ENCODE measurements around the gene MICAL3.
"Not testable (repeated sequence)": the region's sequence is repeated elsewhere in the genome, so short reads cannot be mapped to it uniquely, and the experiment has no call there.

The MICAL3 gene

GRCh38 chr22:18024276-18024939 is at the start of gene MICAL3:
MICAL3 (minus strand) TSS chr22:18024561; CDS start chr22:17906812, 117,749 bp downstream.
- H3K27ac Mint-ChIP-seq = peak within 1 kb of the TSS; percentile 80
- H3K9me3 Mint-ChIP-seq = no peaks in the 10 kb centered on the region
- H3K36me3 Mint-ChIP-seq = no peaks in the 10 kb centered on the region
- peaks cover 13% of the 10 kb centered on the region for H3K4me1 Mint-ChIP-seq
- H3K4me3 Mint-ChIP-seq = peak within 1 kb of the TSS; percentile 92
- peaks cover 20% of the 10 kb centered on the region for H3K27me3 Mint-ChIP-seq

- peaks cover 20% of the 10 kb centered on the region for H3K4me1 Mint-ChIP-seq
- H3K4me3 Mint-ChIP-seq, H3K9me3 Mint-ChIP-seq, H3K36me3 Mint-ChIP-seq, H3K27me3 Mint-ChIP-seq, H3K27ac Mint-ChIP-seq: not testable (repeated sequence)
Measured at GRCh38 chr22:18073927-18074326, 49.6 kb upstream of the MICAL3 start.

- Mint-ChIP-seq H3K4me3 (no peak overlapping the region), H3K4me1 (peaks cover 15% of the 10 kb centered on the region), H3K27me3 (no peaks in the 10 kb centered on the region), H3K9me3 (no peaks in the 10 kb centered on the region), H3K27ac (no peak overlapping the region), H3K36me3 (no peaks in the 10 kb centered on the region)
Measured at GRCh38 chr22:18073467-18073866, 49.1 kb upstream of the MICAL3 start.

GRCh38 chr22:18071968-18072310 is 47.6 kb upstream of the MICAL3 start:
- H3K27ac Mint-ChIP-seq = no peak overlapping the region
- peaks cover 12% of the 10 kb centered on the region for H3K4me1 Mint-ChIP-seq
- no peaks in the 10 kb centered on the region for H3K9me3 Mint-ChIP-seq
- H3K36me3 Mint-ChIP-seq = no peaks in the 10 kb centered on the region
- H3K27me3 Mint-ChIP-seq = peaks cover 1% of the 10 kb centered on the region
- H3K4me3 Mint-ChIP-seq = no peak overlapping the region

- H3K4me3 Mint-ChIP-seq, H3K27me3 Mint-ChIP-seq, H3K27ac Mint-ChIP-seq, H3K9me3 Mint-ChIP-seq, H3K4me1 Mint-ChIP-seq, H3K36me3 Mint-ChIP-seq: not testable (repeated sequence)
Measured at GRCh38 chr22:18071307-18071967, 47.1 kb upstream of the MICAL3 start.

- Mint-ChIP-seq H3K4me1 (no peaks in the 10 kb centered on the region), H3K9me3 (no peaks in the 10 kb centered on the region), H3K27me3 (peaks cover 7% of the 10 kb centered on the region), H3K36me3 (no peaks in the 10 kb centered on the region), H3K27ac (no peak overlapping the region), H3K4me3 (no peak overlapping the region)
Measured at GRCh38 chr22:18070556-18071306, 46.4 kb upstream of the MICAL3 start.

- H3K9me3 Mint-ChIP-seq = no peaks in the 10 kb centered on the region
- H3K4me1 Mint-ChIP-seq = no peaks in the 10 kb centered on the region
- no peaks in the 10 kb centered on the region for H3K36me3 Mint-ChIP-seq
- H3K27ac Mint-ChIP-seq = no peak overlapping the region
- H3K27me3 Mint-ChIP-seq = peaks cover 12% of the 10 kb centered on the region
- no peak overlapping the region for H3K4me3 Mint-ChIP-seq
Measured at GRCh38 chr22:18070041-18070440, 45.7 kb upstream of the MICAL3 start.

- Mint-ChIP-seq H3K4me1 (no peaks in the 10 kb centered on the region), H3K4me3 (no peak overlapping the region), H3K36me3 (no peaks in the 10 kb centered on the region), H3K9me3 (no peaks in the 10 kb centered on the region), H3K27me3 (peaks cover 19% of the 10 kb centered on the region), H3K27ac (peak overlapping the region; percentile 53)
Measured at GRCh38 chr22:18069041-18069440, 44.7 kb upstream of the MICAL3 start.

- Mint-ChIP-seq H3K4me3 (no peak overlapping the region), H3K27ac (no peak overlapping the region)
Measured at GRCh38 chr22:18068381-18068988, 44.1 kb upstream of the MICAL3 start.

GRCh38 chr22:18067548-18068341 is 43.4 kb upstream of the MICAL3 start:
- Mint-ChIP-seq H3K4me1 (no peaks in the 10 kb centered on the region), H3K9me3 (no peaks in the 10 kb centered on the region), H3K27ac (no peak overlapping the region), H3K27me3 (peaks cover 22% of the 10 kb centered on the region), H3K4me3 (no peak overlapping the region), H3K36me3 (no peaks in the 10 kb centered on the region)

More at GRCh38 chr22:18068381-18068988, 44.1 kb upstream of the MICAL3 start:
- Mint-ChIP-seq H3K9me3 (no peaks in the 10 kb centered on the region), H3K27me3 (peaks cover 22% of the 10 kb centered on the region), H3K4me1 (no peaks in the 10 kb centered on the region), H3K36me3 (no peaks in the 10 kb centered on the region)

GRCh38 chr22:18067121-18067520 is 42.8 kb upstream of the MICAL3 start:
- Mint-ChIP-seq H3K36me3 (no peaks in the 10 kb centered on the region), H3K27ac (no peak overlapping the region), H3K27me3 (peaks cover 22% of the 10 kb centered on the region), H3K4me1 (no peaks in the 10 kb centered on the region), H3K9me3 (no peaks in the 10 kb centered on the region), H3K4me3 (no peak overlapping the region)

GRCh38 chr22:18066181-18066859 is 42.0 kb upstream of the MICAL3 start:
- H3K27me3 Mint-ChIP-seq = peaks cover 22% of the 10 kb centered on the region

GRCh38 chr22:18065256-18065655 is 40.9 kb upstream of the MICAL3 start:
- H3K36me3 Mint-ChIP-seq = no peaks in the 10 kb centered on the region
- H3K27ac Mint-ChIP-seq = no peak overlapping the region
- H3K4me1 Mint-ChIP-seq = no peaks in the 10 kb centered on the region
- peaks cover 22% of the 10 kb centered on the region for H3K27me3 Mint-ChIP-seq
- H3K9me3 Mint-ChIP-seq = no peaks in the 10 kb centered on the region
- H3K4me3 Mint-ChIP-seq = no peak overlapping the region

More at GRCh38 chr22:18066181-18066859, 42.0 kb upstream of the MICAL3 start:
- H3K9me3 Mint-ChIP-seq = no peaks in the 10 kb centered on the region
- no peaks in the 10 kb centered on the region for H3K36me3 Mint-ChIP-seq
- no peak overlapping the region for H3K27ac Mint-ChIP-seq
- H3K4me1 Mint-ChIP-seq = no peaks in the 10 kb centered on the region
- H3K4me3 Mint-ChIP-seq = no peak overlapping the region

- Mint-ChIP-seq H3K9me3 (no peaks in the 10 kb centered on the region), H3K36me3 (no peaks in the 10 kb centered on the region), H3K27me3 (peaks cover 24% of the 10 kb centered on the region), H3K4me1 (no peaks in the 10 kb centered on the region), H3K27ac (no peak overlapping the region), H3K4me3 (no peak overlapping the region)
Measured at GRCh38 chr22:18064636-18065035, 40.3 kb upstream of the MICAL3 start.

- H3K27ac Mint-ChIP-seq, H3K9me3 Mint-ChIP-seq, H3K4me3 Mint-ChIP-seq, H3K36me3 Mint-ChIP-seq, H3K4me1 Mint-ChIP-seq: not testable (repeated sequence)
- peaks cover 24% of the 10 kb centered on the region for H3K27me3 Mint-ChIP-seq
Measured at GRCh38 chr22:18063715-18064114, 39.4 kb upstream of the MICAL3 start.
